ES-I3 (cell line): ENCODE results near the gene BHLHE41.
A peak's percentile ranks its signal among the peaks of the same experiment; 100 is the strongest.

ENCODE experiments used
- H3K36me3 ChIP-seq: 2 replicates; pipeline ENCODE4 v1.6.1; 2013; ENCODE audit warnings: mild to moderate bottlenecking, low read length, control low read depth, moderate library complexity; ENCODE audit not compliant: insufficient read depth
- H3K4me1 ChIP-seq: 2 replicates; pipeline ENCODE4 v1.6.1; 2013; ENCODE audit warnings: mild to moderate bottlenecking, control low read depth, low read length; ENCODE audit not compliant: insufficient read depth
- H3K9ac ChIP-seq: 2 replicates; pipeline ENCODE4 v1.6.1; 2013; ENCODE audit warnings: low read depth, mild to moderate bottlenecking, low read length, moderate library complexity
- H3K9me3 ChIP-seq: 2 replicates; pipeline ENCODE4 v1.6.1; 2013; ENCODE audit warnings: mild to moderate bottlenecking, low read length, moderate library complexity; ENCODE audit not compliant: control insufficient read depth, insufficient read depth

The BHLHE41 gene

GRCh38 chr12:26149968-26150500, 25.2 kb upstream of the BHLHE41 start:
- Histone ChIP-seq H3K4me1 (0 out of 2 replicates have a peak, but pooled peaks cover 3% of the 10 kb centered on the region), H3K9me3 (no peaks in the 10 kb centered on the region), H3K36me3 (no peaks in the 10 kb centered on the region), H3K9ac (no peak overlapping the region)

GRCh38 chr12:26148291-26148690, 23.5 kb upstream of the BHLHE41 start:
- H3K9ac ChIP-seq: no peak overlapping the region
- H3K9me3 ChIP-seq: no peaks in the 10 kb centered on the region
- H3K4me1 ChIP-seq: no peaks in the 10 kb centered on the region
- H3K36me3 ChIP-seq: no peaks in the 10 kb centered on the region

- Histone ChIP-seq H3K4me1 (no peaks in the 10 kb centered on the region), H3K9ac (no peak overlapping the region), H3K9me3 (no peaks in the 10 kb centered on the region), H3K36me3 (no peaks in the 10 kb centered on the region)
These were observed 18.5 kb upstream of the BHLHE41 start for GRCh38 chr12:26143291-26143690.

- Histone ChIP-seq H3K4me1 (peaks cover 4% of the 10 kb centered on the region; the same call in 1 of the 2 replicates), H3K9ac (no peak overlapping the region), H3K9me3 (no peaks in the 10 kb centered on the region), H3K36me3 (no peaks in the 10 kb centered on the region)
These were observed 14.0 kb upstream of the BHLHE41 start for GRCh38 chr12:26138860-26139259.

- H3K9ac ChIP-seq: no peak overlapping the region
- no peaks in the 10 kb centered on the region for H3K9me3 ChIP-seq
- H3K36me3 ChIP-seq: no peaks in the 10 kb centered on the region
- H3K4me1 ChIP-seq: peaks cover 4% of the 10 kb centered on the region; the same call in 1 of the 2 replicates
These were observed 11.9 kb upstream of the BHLHE41 start for GRCh38 chr12:26136688-26137087.

GRCh38 chr12:26135571-26135970, 10.7 kb upstream of the BHLHE41 start:
- Histone ChIP-seq H3K9ac (no peak overlapping the region), H3K9me3 (no peaks in the 10 kb centered on the region), H3K36me3 (no peaks in the 10 kb centered on the region), H3K4me1 (peaks cover 4% of the 10 kb centered on the region; the same call in 1 of the 2 replicates)

- H3K9ac ChIP-seq: no peak overlapping the region
- no peaks in the 10 kb centered on the region for H3K36me3 ChIP-seq
- H3K9me3 ChIP-seq: no peaks in the 10 kb centered on the region
- H3K4me1 ChIP-seq: peaks cover 4% of the 10 kb centered on the region; the same call in 1 of the 2 replicates
These were observed 10.2 kb upstream of the BHLHE41 start for GRCh38 chr12:26135010-26135420.

- no peaks in the 10 kb centered on the region for H3K9me3 ChIP-seq
- no peaks in the 10 kb centered on the region for H3K36me3 ChIP-seq
- no peak overlapping the region for H3K9ac ChIP-seq
- peaks cover 4% of the 10 kb centered on the region; the same call in 1 of the 2 replicates for H3K4me1 ChIP-seq
These were observed 9.7 kb upstream of the BHLHE41 start for GRCh38 chr12:26134540-26134939.

- H3K4me1 ChIP-seq: peaks cover 4% of the 10 kb centered on the region; the same call in 1 of the 2 replicates
- H3K9me3 ChIP-seq: no peaks in the 10 kb centered on the region
- H3K9ac ChIP-seq: no peak overlapping the region
- no peaks in the 10 kb centered on the region for H3K36me3 ChIP-seq
These were observed 8.7 kb upstream of the BHLHE41 start for GRCh38 chr12:26133521-26133920.

- H3K36me3 ChIP-seq: no peaks in the 10 kb centered on the region
- peaks cover 4% of the 10 kb centered on the region; the same call in 1 of the 2 replicates for H3K4me1 ChIP-seq
- H3K9ac ChIP-seq: no peak overlapping the region
- no peaks in the 10 kb centered on the region for H3K9me3 ChIP-seq
These were observed 8.0 kb upstream of the BHLHE41 start for GRCh38 chr12:26132866-26133265.

- H3K4me1 ChIP-seq: peaks cover 9% of the 10 kb centered on the region; the same call in 1 of the 2 replicates
- no peaks in the 10 kb centered on the region for H3K9me3 ChIP-seq
- no peaks in the 10 kb centered on the region for H3K36me3 ChIP-seq
- H3K9ac ChIP-seq: no peak overlapping the region
These were observed 7.1 kb upstream of the BHLHE41 start for GRCh38 chr12:26131936-26132335.

GRCh38 chr12:26130728-26131127, 5.9 kb upstream of the BHLHE41 start:
- no peaks in the 10 kb centered on the region for H3K9me3 ChIP-seq
- no peaks in the 10 kb centered on the region for H3K36me3 ChIP-seq
- no peak overlapping the region for H3K9ac ChIP-seq
- H3K4me1 ChIP-seq: peaks cover 10% of the 10 kb centered on the region; the same call in 1 of the 2 replicates

- no peak overlapping the region for H3K9ac ChIP-seq
These were observed 3.3 kb upstream of the BHLHE41 start for GRCh38 chr12:26128168-26128567.

GRCh38 chr12:26127404-26127803, 2.6 kb upstream of the BHLHE41 start:
- H3K9me3 ChIP-seq: no peaks in the 10 kb centered on the region
- no peaks in the 10 kb centered on the region for H3K36me3 ChIP-seq
- H3K4me1 ChIP-seq: peaks cover 6% of the 10 kb centered on the region; the same call in 1 of the 2 replicates
- H3K9ac ChIP-seq: peak overlapping the region; percentile 82; the same call in 1 of the 2 replicates

More at GRCh38 chr12:26128168-26128567, 3.3 kb upstream of the BHLHE41 start:
- H3K9me3 ChIP-seq: no peaks in the 10 kb centered on the region
- peaks cover 6% of the 10 kb centered on the region; the same call in 1 of the 2 replicates for H3K4me1 ChIP-seq
- H3K36me3 ChIP-seq: no peaks in the 10 kb centered on the region
